ENCODE measurements around the gene CSNK2A2. TPM values are rescaled to one million over a fixed set of nuclear protein-coding genes. Genes with fewer than 3 reads are reported as not detected.

Gene CSNK2A2
- total RNA-seq, 2 donors from 2014 or later = 54.0 to 78.7 TPM

DNA sequence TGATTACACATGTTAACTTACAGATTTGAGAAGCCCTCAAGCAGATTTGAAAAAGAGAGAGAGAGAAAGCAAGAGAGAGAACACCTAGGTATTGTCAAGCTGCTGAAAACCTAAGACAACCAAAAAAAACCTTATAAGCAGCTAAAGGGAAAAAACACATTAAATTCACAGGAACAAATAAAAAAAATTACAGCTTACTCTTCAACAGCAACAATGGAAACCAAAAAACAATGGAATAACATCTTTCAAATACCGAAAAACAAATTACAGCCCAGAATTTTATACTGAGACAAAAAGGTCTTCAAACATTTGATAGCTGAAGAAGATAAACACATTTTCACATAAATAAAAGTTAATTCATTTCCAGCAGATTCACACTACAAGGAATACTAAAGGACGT is 60.3 kb downstream of the CSNK2A2 start:
- ATAC-seq (replicated peaks) = no peak
- Mint-ChIP-seq H3K9me3 (peaks cover 12% of the 10 kb centered on the region), H3K36me3 (ENCODE audit: low read depth) (peaks cover 13% of the 10 kb centered on the region)

DNA sequence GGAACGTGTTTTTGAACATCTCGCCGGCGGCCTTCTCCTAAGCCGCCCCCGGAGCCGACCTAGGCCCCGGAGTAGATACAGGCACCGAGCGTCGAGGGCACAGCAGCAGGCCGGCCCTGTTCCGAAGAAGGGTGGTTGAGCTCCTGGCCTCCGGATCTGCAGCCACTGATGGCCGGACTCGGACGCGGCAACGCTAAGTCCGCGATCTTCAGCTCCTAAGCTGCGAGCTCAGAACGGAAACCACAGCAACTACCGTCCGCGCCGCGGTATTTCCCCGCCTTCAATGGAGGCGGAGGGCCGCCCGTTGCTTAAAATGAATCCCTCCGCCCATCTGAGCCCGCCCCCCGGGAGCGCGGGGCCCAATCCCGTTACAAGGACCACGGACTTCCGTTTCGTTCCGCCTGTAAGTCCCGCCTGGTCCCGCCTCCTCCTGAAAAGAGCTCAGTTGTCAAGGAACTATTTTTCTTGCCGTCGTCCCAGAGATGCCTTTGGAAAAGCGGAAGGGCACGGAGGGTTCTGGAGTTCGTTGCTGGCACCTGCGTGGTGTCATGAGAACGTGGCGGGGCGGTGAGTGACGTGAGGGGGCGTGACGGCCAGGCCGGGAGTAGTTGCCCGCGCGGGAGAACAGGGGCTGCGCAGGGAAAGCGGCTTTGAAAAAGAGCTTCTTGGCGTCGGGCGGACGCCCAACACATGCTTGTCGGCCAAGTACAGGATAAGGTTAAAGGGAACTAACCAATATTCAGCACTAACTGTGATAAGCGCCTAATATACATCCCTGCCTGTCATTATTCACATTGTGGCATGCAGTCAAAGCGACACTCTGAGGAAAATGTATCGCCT is 68.6 kb downstream of the CSNK2A2 start, which contains the start of gene CFAP20:
TSS of gene CFAP20 (minus strand) at position 285 of the 840 bp plus-strand sequence. CDS start at position 19, 266 bp downstream.
- no peaks in the 10 kb centered on the region for H3K9me3 Mint-ChIP-seq
- peaks cover 25% of the 10 kb centered on the region for H3K4me1 Mint-ChIP-seq
- H3K4me3 Mint-ChIP-seq = peak within 1 kb of the TSS; percentile 91
- H3K27ac Mint-ChIP-seq = peak within 1 kb of the TSS; percentile 86
- no peaks in the 10 kb centered on the region for H3K27me3 Mint-ChIP-seq
- peak; percentile 94 for ATAC-seq (replicated peaks)
- no peaks in the 10 kb centered on the region for H3K36me3 Mint-ChIP-seq (ENCODE audit: low read depth)

More for the DNA sequence above, 60.3 kb downstream of the CSNK2A2 start:
- Mint-ChIP-seq H3K27me3 (no peaks in the 10 kb centered on the region), H3K4me1 (no peaks in the 10 kb centered on the region), H3K4me3 (no peak overlapping the region), H3K27ac (no peak overlapping the region)

DNA sequence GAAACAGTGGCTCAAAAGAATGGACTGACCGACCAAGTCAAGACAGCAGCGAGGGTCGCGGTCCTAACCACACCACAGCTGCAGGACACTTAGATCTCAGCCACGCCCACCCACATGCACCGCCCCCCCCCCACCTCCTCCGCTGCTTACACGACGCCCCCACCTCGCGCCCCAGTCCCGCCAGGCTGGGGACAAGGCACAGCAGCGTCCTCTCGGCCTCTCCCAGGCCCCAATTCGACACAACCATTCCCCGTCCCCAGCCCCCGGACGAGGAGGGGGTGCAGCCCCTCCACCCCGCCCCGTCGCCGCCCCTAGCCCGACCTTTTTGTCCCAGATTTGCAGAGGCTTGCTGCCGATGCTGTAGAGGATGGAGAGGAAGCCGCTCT is 69.2 kb downstream of the CSNK2A2 start:
- no peaks in the 10 kb centered on the region for H3K9me3 Mint-ChIP-seq
- peaks cover 28% of the 10 kb centered on the region for H3K4me1 Mint-ChIP-seq
- no peaks in the 10 kb centered on the region for H3K27me3 Mint-ChIP-seq
- H3K4me3 Mint-ChIP-seq = peak overlapping the region; percentile 91
- no peaks in the 10 kb centered on the region for H3K36me3 Mint-ChIP-seq (ENCODE audit: low read depth)
- ATAC-seq (replicated peaks) = peak; percentile 4
- peak overlapping the region; percentile 86 for H3K27ac Mint-ChIP-seq

DNA sequence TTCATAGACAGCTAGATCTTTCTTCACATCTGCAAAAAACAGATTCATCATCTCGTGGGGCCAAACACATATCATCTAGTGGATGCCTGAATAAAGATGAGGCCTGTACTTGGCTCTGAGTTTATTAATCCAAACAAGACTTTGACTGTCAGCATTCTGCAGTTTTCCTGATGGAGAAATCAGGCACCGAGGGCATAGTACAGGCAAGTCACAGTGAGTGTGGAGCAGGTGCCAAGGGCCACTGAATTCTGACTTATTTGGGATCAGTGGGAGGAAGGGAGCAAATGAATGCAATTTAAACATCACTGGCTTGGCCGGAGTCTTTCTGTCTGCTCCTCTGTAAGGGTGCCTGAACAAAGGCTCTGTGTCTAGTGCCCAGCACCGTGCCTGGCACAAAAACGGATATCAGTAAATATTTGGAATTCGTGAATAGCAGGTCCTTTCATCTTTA is 69.7 kb downstream of the CSNK2A2 start:
- H3K27ac Mint-ChIP-seq = peak overlapping the region; percentile 86
- ATAC-seq (replicated peaks) = no peak
- H3K4me1 Mint-ChIP-seq = peaks cover 30% of the 10 kb centered on the region
- H3K9me3 Mint-ChIP-seq = no peaks in the 10 kb centered on the region
- H3K4me3 Mint-ChIP-seq = peak overlapping the region; percentile 91
- no peaks in the 10 kb centered on the region for H3K36me3 Mint-ChIP-seq (ENCODE audit: low read depth)
- no peaks in the 10 kb centered on the region for H3K27me3 Mint-ChIP-seq

DNA sequence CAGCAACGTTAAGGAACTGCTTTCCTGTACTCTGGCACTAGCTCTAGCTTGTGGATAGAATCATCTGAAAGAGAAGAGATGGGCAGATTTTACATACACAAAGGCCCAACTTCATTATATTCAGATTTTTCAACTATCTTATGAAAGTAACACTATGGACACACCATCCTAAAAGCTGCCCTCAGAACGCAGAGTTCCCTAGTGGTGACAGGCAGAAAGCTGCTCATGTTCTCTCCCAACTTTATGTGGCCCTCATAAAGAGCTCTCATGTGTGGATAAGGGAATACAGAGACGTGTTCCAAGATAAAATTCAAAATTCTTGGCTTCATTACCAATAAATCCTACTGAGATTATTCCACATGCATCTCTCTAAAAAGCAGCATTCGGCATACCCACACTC is 70.3 kb downstream of the CSNK2A2 start:
- peak overlapping the region; percentile 86 for H3K27ac Mint-ChIP-seq
- ATAC-seq (replicated peaks) = no peak
- H3K4me1 Mint-ChIP-seq = peaks cover 30% of the 10 kb centered on the region
- H3K4me3 Mint-ChIP-seq = peak overlapping the region; percentile 91
- H3K9me3 Mint-ChIP-seq = no peaks in the 10 kb centered on the region
- no peaks in the 10 kb centered on the region for H3K27me3 Mint-ChIP-seq
- H3K36me3 Mint-ChIP-seq (ENCODE audit: low read depth) = no peaks in the 10 kb centered on the region

DNA sequence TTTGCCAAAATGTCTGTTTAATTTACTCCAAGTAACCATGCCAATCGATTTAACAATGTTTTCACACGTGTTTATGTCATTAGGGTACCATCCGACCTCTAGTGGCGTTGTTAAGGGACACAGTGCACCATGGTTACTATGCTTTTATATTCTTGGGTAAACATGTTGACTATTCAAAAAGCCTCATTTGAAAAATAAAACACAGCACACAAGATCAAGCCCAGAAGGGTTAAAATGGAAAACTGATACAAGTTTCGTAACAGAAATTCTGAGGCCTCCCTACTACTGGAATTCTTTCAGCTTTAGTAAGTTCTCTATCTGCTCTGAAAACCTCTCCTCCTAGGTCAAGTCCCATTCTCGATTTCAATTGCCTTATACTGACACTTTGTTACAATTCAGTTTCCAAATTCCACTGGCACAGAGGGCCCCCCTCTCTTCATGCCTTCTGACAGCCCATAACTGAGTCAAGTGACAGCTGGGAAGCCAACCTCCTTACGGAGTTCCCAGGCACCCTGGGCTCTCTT is 70.8 kb downstream of the CSNK2A2 start:
- Mint-ChIP-seq H3K9me3 (no peaks in the 10 kb centered on the region), H3K4me3 (peak overlapping the region; percentile 91), H3K27me3 (no peaks in the 10 kb centered on the region), H3K4me1 (peaks cover 30% of the 10 kb centered on the region), H3K36me3 (ENCODE audit: low read depth) (no peaks in the 10 kb centered on the region), H3K27ac (peak overlapping the region; percentile 86)
- ATAC-seq (replicated peaks) = no peak

DNA sequence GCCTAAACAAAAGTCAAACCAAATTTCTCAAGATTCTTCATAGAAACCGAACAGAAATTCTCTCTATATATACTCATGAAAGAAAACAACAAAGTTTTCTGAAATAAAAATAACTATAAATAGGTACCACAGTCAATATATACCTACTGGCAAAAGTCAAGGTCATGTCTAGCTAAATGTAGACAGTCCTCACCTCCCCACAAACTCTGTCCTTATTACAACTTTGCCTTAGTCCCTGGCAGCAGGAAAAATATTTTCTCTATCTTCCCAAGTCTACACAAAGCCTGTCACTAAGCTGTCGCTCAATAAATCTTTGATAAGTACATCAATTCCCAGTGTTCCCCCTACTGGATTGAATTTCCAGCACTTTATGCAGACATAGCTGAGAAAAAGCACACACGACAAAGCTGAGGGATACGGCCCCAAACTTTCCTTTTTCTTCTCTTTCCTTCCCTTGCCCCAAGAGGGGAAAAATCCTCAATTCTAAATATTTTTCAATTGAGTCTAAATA is 71.4 kb downstream of the CSNK2A2 start:
- Mint-ChIP-seq H3K27ac (peak overlapping the region; percentile 86), H3K36me3 (ENCODE audit: low read depth) (no peaks in the 10 kb centered on the region), H3K4me1 (peaks cover 30% of the 10 kb centered on the region), H3K27me3 (no peaks in the 10 kb centered on the region), H3K9me3 (no peaks in the 10 kb centered on the region), H3K4me3 (peak overlapping the region; percentile 91)
- ATAC-seq (replicated peaks) = no peak

DNA sequence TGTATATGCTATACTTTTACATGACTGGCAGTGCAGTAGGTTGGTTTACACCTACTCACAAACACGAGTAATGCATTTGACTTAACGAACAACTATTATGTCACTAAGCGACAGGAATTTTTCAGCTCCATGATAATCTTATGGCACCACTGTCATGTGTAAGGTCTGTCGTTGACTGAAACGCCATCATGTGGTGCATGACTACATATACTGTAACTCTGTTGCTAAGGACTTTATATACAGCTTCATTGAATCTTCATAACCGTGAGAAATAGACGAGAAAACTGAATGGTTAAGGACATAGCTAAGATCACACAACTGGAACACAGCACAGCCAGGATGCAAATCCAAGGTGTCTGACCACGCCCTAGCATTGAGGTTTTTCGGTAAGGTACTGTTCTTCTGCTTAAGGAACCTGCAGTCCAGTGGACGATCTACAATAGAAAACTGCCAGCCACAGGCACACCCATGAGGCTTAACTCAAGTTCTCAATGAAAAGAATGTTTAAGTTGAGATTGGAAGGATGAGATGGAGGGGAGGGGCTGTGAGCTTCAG is 72.0 kb downstream of the CSNK2A2 start:
- Mint-ChIP-seq H3K27ac (peak overlapping the region; percentile 86), H3K4me3 (peak overlapping the region; percentile 91), H3K27me3 (no peaks in the 10 kb centered on the region), H3K9me3 (no peaks in the 10 kb centered on the region), H3K4me1 (peaks cover 30% of the 10 kb centered on the region), H3K36me3 (ENCODE audit: low read depth) (no peaks in the 10 kb centered on the region)
- ATAC-seq (replicated peaks) = no peak

DNA sequence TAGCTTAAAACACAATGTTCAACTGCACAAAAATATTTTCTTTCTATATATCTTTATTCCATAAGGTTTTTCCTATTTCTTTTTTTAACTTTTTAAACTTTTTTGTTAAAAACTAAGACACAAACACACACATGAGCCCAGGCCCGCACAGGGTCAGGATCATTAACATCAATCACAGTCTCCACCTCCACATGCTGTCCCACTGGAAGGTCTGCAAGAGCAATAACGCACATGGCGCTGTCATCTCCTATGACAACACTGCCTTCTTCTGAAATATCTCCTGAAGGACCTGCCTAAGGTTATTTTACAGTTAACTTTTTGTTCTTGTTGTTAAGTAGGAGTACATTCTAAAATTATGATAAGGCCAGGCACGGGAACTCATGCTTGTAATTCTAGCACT is 72.9 kb downstream of the CSNK2A2 start:
- Mint-ChIP-seq H3K4me3 (no peak overlapping the region), H3K4me1 (peaks cover 32% of the 10 kb centered on the region), H3K9me3 (no peaks in the 10 kb centered on the region), H3K27ac (no peak overlapping the region), H3K36me3 (ENCODE audit: low read depth) (no peaks in the 10 kb centered on the region), H3K27me3 (no peaks in the 10 kb centered on the region)
- no peak for ATAC-seq (replicated peaks)

DNA sequence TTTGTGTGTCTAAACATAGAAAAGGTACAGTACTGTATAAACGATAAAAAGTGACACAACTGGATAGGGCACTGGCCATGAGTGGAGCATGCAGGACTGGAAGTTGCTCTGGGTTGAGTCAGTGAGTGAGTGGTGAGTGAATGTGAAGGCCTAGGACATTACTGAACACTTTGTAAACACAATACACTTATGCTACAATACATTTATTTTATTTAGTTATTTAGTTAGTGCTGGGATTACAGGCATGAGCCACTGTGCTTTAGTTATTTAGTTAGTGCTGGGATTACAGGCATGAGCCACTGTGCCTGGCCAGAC is 73.3 kb downstream of the CSNK2A2 start:
- peaks cover 34% of the 10 kb centered on the region for H3K4me1 Mint-ChIP-seq

DNA sequence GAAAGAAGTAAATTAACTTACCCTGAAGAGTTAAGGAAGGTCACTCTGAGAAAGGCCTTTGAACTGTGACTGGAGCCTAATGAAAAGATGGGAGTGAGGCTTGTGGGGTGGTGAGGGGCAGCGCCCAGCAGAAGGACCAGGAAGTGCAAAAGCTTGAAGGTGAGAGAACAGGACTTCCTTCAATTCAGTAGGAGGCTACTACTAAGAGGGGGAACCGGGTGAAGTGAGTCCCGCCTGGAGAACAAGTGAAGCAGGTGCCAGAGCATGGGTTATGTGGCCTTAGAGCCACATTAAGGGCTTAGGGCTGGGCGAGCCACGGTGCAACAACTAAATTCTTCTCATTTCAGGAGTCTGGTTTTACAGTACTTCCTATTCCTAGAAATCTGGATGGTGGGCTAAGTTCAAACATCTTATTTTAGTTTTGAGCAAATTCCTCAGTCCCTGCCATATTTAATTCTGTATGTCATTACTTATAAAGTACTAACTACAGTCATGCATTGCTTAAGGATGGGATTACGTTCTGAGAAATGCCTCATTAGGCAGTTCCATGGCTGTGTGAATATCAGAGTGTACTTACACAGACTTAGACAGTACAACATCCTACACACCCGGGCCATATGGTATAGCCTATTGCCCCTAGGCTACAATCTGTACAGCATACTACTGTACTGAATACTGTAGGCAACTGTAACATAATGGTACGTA is 73.9 kb downstream of the CSNK2A2 start:
- H3K4me3 Mint-ChIP-seq = peak overlapping the region; percentile 51
- H3K9me3 Mint-ChIP-seq = no peaks in the 10 kb centered on the region
- H3K27me3 Mint-ChIP-seq = no peaks in the 10 kb centered on the region
- H3K36me3 Mint-ChIP-seq (ENCODE audit: low read depth) = no peaks in the 10 kb centered on the region
- peak; percentile 18 for ATAC-seq (replicated peaks)
- H3K4me1 Mint-ChIP-seq = peaks cover 34% of the 10 kb centered on the region
- peak overlapping the region; percentile 78 for H3K27ac Mint-ChIP-seq

More for the DNA sequence above, 73.3 kb downstream of the CSNK2A2 start:
- H3K27ac Mint-ChIP-seq = peak overlapping the region; percentile 78
- no peaks in the 10 kb centered on the region for H3K27me3 Mint-ChIP-seq
- peak overlapping the region; percentile 51 for H3K4me3 Mint-ChIP-seq
- no peaks in the 10 kb centered on the region for H3K36me3 Mint-ChIP-seq (ENCODE audit: low read depth)
- H3K9me3 Mint-ChIP-seq = no peaks in the 10 kb centered on the region
- ATAC-seq (replicated peaks) = no peak

DNA sequence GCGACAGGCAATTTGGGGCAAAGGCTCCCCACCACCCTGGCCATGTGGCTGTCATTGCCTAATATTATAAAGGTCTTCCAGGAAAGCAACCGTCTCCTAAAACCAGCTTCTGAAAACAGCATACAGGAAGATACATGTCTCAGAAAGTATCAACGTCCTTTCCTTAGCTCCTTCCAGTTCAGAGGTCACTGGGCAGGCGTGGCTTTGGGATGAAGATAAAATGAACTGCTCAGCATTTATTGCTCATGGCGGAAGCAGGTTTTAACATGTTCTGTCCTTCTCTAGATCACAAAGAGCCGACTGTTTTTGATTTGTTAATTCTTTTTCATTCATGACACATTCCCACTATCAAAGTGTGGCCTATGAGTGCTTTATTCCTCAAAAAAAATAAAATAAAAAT is 76.8 kb downstream of the CSNK2A2 start:
- peaks cover 14% of the 10 kb centered on the region for H3K4me1 Mint-ChIP-seq

DNA sequence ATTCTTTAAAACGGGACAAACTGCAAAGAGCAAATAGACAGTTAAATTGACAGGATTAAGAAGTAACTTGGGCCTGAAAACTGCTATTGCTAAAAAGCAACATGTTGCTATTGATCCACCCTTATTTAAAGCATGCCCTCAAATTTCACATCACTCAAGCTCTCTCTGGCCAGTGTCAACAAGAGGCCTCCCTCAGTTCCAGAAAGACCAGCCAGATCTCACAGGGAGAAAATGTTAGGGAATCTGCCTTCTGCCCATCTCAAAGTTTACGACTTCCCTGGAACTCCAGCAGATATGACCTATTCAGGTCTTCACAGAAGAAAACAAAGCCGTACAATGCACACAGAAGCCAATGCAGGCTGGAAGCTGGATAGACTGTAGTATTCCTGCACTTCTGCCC is 77.7 kb downstream of the CSNK2A2 start:
- no peak for ATAC-seq (replicated peaks)
- Mint-ChIP-seq H3K9me3 (no peaks in the 10 kb centered on the region), H3K27ac (peak overlapping the region; percentile 49), H3K36me3 (ENCODE audit: low read depth) (peaks cover 22% of the 10 kb centered on the region), H3K4me1 (peaks cover 10% of the 10 kb centered on the region), H3K27me3 (no peaks in the 10 kb centered on the region), H3K4me3 (no peak overlapping the region)

More for the DNA sequence above, 76.8 kb downstream of the CSNK2A2 start:
- H3K36me3 Mint-ChIP-seq (ENCODE audit: low read depth) = peaks cover 13% of the 10 kb centered on the region
- no peaks in the 10 kb centered on the region for H3K27me3 Mint-ChIP-seq
- H3K9me3 Mint-ChIP-seq = no peaks in the 10 kb centered on the region
- no peak for ATAC-seq (replicated peaks)
- peak overlapping the region; percentile 49 for H3K27ac Mint-ChIP-seq
- H3K4me3 Mint-ChIP-seq = no peak overlapping the region

DNA sequence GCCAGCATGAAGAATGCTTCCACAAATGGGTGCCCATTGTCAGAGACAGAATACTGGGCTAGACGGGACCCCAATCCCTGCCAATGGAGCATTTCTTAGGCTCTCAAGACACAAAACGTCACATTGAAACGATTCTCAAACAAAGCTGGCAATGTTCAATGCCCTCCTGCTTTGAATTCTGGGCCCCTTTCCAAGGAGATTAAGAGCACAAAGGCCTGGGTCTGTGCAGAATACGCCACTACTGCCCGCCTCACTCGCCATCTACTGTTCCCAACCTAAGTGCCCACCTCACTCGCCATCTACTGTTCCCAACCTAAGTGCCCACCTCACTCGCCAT is 78.4 kb downstream of the CSNK2A2 start:
- Mint-ChIP-seq H3K27ac (no peak overlapping the region), H3K4me3 (no peak overlapping the region), H3K36me3 (ENCODE audit: low read depth) (peaks cover 30% of the 10 kb centered on the region), H3K9me3 (no peaks in the 10 kb centered on the region), H3K4me1 (peaks cover 10% of the 10 kb centered on the region), H3K27me3 (no peaks in the 10 kb centered on the region)
- no peak for ATAC-seq (replicated peaks)

Measured in activated T-helper 17 cell treated with anti-CD3 and anti-CD28 coated beads, Interleukin-2, amount 50 U/mL, for 72 hours (primary cell).